ENCODE measurements around the gene PHETA2. TPM values are rescaled to one million over a fixed set of nuclear protein-coding genes. Genes with fewer than 3 reads are reported as not detected.
"Not testable (repeated sequence)": the region's sequence is repeated elsewhere in the genome, so short reads cannot be mapped to it uniquely, and the experiment has no call there.

The PHETA2 gene
- total RNA-seq, 2 experiments from 2014 or later, result 0.97 to 1.3 TPM

- TF ChIP-seq CTCF (IDR thresholded peaks at IDR 0.05), result no peak
- H3K36me3 Mint-ChIP-seq (ENCODE audit: low read depth), result peaks cover 16% of the 10 kb centered on the region
- no peaks in the 10 kb centered on the region for H3K27me3 Mint-ChIP-seq
- DNase-seq, result peak; percentile 27
- H3K4me1 Mint-ChIP-seq (ENCODE audit: low read depth), result peaks cover 27% of the 10 kb centered on the region
- ATAC-seq, result no peak
- no peak overlapping the region for H3K4me3 Mint-ChIP-seq
- H3K9me3 Mint-ChIP-seq, result peaks cover 14% of the 10 kb centered on the region
- intact Hi-C loops (cut with micrococcal nuclease), result no loop called here
- ChIA-PET POLR2A (interaction anchor here (0.8 to 1.2 kb wide), 2 partner anchors 17 to 26 kb away, joined by 3 to 4 read pairs; no protein-coding TSS in a partner anchor), CTCF (interaction anchor here (0.8 to 2.7 kb wide), 7 partner anchors 13 to 320 kb away, joined by 3 to 12 read pairs (median 4); partner anchors contain the start of gene NDUFA6)
- H3K27ac Mint-ChIP-seq, result no peak overlapping the region
These were observed 42.9 kb downstream of the PHETA2 start for GRCh38 chr22:42116848-42117424.

GRCh38 chr22:42120231-42121021 lies 46.4 kb downstream of the PHETA2 start:
- DNase-seq (peak; percentile 69), ATAC-seq (peak; percentile 77)
- CTCF ChIA-PET, result interaction anchor here (2.5 kb wide), 1 partner anchor 324 kb away, joined by 13 read pairs; no protein-coding TSS in a partner anchor
- H3K27me3 Mint-ChIP-seq; H3K9me3 Mint-ChIP-seq; H3K36me3 Mint-ChIP-seq (ENCODE audit: low read depth); intact Hi-C loops (cut with micrococcal nuclease): not testable (repeated sequence)
- H3K4me3 Mint-ChIP-seq, result peak overlapping the region; percentile 78
- peak overlapping the region; percentile 98 for H3K27ac Mint-ChIP-seq
- H3K4me1 Mint-ChIP-seq (ENCODE audit: low read depth), result peaks cover 33% of the 10 kb centered on the region
- POLR2A ChIA-PET, result interaction anchor here (1.6 kb wide), 1 partner anchor 158 kb away, joined by 3 read pairs; no protein-coding TSS in a partner anchor

GRCh38 chr22:42123529-42123928 lies 49.5 kb downstream of the PHETA2 start:
- DNase-seq; H3K4me3 Mint-ChIP-seq; H3K27me3 Mint-ChIP-seq; intact Hi-C loops (cut with micrococcal nuclease); CTCF ChIA-PET; H3K36me3 Mint-ChIP-seq (ENCODE audit: low read depth); H3K27ac Mint-ChIP-seq; H3K9me3 Mint-ChIP-seq: not testable (repeated sequence)
- H3K4me1 Mint-ChIP-seq (ENCODE audit: low read depth), result peaks cover 33% of the 10 kb centered on the region
- peak; percentile 78 for ATAC-seq
- POLR2A ChIA-PET, result interaction anchor here (0.7 kb wide), 1 partner anchor 126 kb away, joined by 4 read pairs; no protein-coding TSS in a partner anchor

GRCh38 chr22:42127606-42128005 lies 53.6 kb downstream of the PHETA2 start:
- no peaks in the 10 kb centered on the region for H3K36me3 Mint-ChIP-seq (ENCODE audit: low read depth)
- no peaks in the 10 kb centered on the region for H3K9me3 Mint-ChIP-seq
- TF ChIP-seq CTCF (IDR thresholded peaks at IDR 0.05), result no peak
- intact Hi-C loops (cut with micrococcal nuclease), result no loop called here
- DNase-seq (no peak), ATAC-seq (no peak)
- POLR2A ChIA-PET, result no interaction called here
- H3K27ac Mint-ChIP-seq, result no peak overlapping the region
- H3K4me1 Mint-ChIP-seq (ENCODE audit: low read depth), result no peaks in the 10 kb centered on the region
- no peaks in the 10 kb centered on the region for H3K27me3 Mint-ChIP-seq
- no peak overlapping the region for H3K4me3 Mint-ChIP-seq
- CTCF ChIA-PET, result no interaction called here

GRCh38 chr22:42128007-42128406 lies 54.0 kb downstream of the PHETA2 start:
- H3K27me3 Mint-ChIP-seq; H3K4me1 Mint-ChIP-seq (ENCODE audit: low read depth); intact Hi-C loops (cut with micrococcal nuclease); H3K4me3 Mint-ChIP-seq; ATAC-seq; CTCF ChIA-PET; POLR2A ChIA-PET; H3K27ac Mint-ChIP-seq; DNase-seq; H3K36me3 Mint-ChIP-seq (ENCODE audit: low read depth); H3K9me3 Mint-ChIP-seq: not testable (repeated sequence)

Other genes starting within 250 kb of the PHETA2 start
- gene SREBF2, start 241.1 kb upstream of the PHETA2 start, total RNA-seq, result 10 to 100 TPM; 87.1 to 92.9 TPM
- 1 to 10 TPM; 2.3 to 2.7 TPM for gene SHISA8, start 159.2 kb upstream of the PHETA2 start, total RNA-seq
- gene TNFRSF13C, start 147.4 kb upstream of the PHETA2 start, total RNA-seq, result 1 to 10 TPM; 4.0 TPM
- 10 to 100 TPM; 62.5 to 63.1 TPM for gene CENPM, start 127.1 kb upstream of the PHETA2 start, total RNA-seq
- under 1 TPM; 0.20 to 0.36 TPM for gene SEPTIN3, start 104.8 kb upstream of the PHETA2 start, total RNA-seq
- gene WBP2NL, start 75.5 kb upstream of the PHETA2 start, total RNA-seq, result under 1 TPM in 1 of 2 experiments, not detected in 1; 0.43 TPM
- 1 to 10 TPM; 9.3 to 9.4 TPM for gene NAGA, start 3.4 kb upstream of the PHETA2 start, total RNA-seq
- 10 to 100 TPM; 51.7 to 61.2 TPM for gene SMDT1, start 5.5 kb downstream of the PHETA2 start, total RNA-seq
- 10 to 100 TPM; 92.8 to 93.8 TPM for gene NDUFA6, start 16.5 kb downstream of the PHETA2 start, total RNA-seq
- gene CYP2D6, start 56.6 kb downstream of the PHETA2 start, total RNA-seq, result 1 to 10 TPM; 1.5 to 2.0 TPM
- gene TCF20, start 196.4 kb downstream of the PHETA2 start, total RNA-seq, result 10 to 100 TPM; 58.7 to 58.9 TPM